Measurements from ENCODE around the gene AKT1S1. TPM values are rescaled to one million over a fixed set of nuclear protein-coding genes. Genes with fewer than 3 reads are reported as not detected.
A peak's percentile ranks its signal among the peaks of the same experiment; 100 is the strongest.

Gene AKT1S1
- total and polyA plus RNA-seq, 2 of the 13 experiments (the other 11 are each of a cell fraction or from before 2014, with no cell fraction given) = 13.5 to 27.8 TPM

GRCh38 chr19:49847731-49848696 is 29.1 kb downstream of the AKT1S1 start:
- ChIA-PET POLR2A (interaction anchor here (1.4 kb wide), 1 partner anchor 21 kb away, joined by 5 read pairs; no protein-coding TSS in a partner anchor), CTCF (ENCODE audit: low intra/inter-chr PET ratio, low total read pairs) (no interaction called here)
- peaks cover 32% of the 10 kb centered on the region for H3K4me1 ChIP-seq (ENCODE audit: insufficient read depth, low read length)
- in situ Hi-C loops (cut with HindIII; ENCODE audit: extremely low pct_ligation_motif_present, low pct_unique_long_range_greater_than_20kb) = no loop called here
- no peak overlapping the region for H2AFZ ChIP-seq (ENCODE audit: low read length)
- no TSS peak for BruUV-seq (replicated peaks)
- no peaks in the 10 kb centered on the region for H3K36me3 ChIP-seq (replicated peaks in 1 of 2; ENCODE audit: control insufficient read depth in 1 of 2, insufficient read depth in 2 of 2, low read length in 2 of 2)
- peaks cover 12% of the 10 kb centered on the region for H4K20me1 ChIP-seq (ENCODE audit: insufficient read depth, low read length)
- H3K4me3 ChIP-seq (replicated peaks in 1 of 3; ENCODE audit: insufficient read depth in 1 of 3, low read depth in 2 of 3, low read length in 3 of 3) = no peak overlapping the region
- TF ChIP-seq ZNF879 (CRISPR knock-in tag; IDR thresholded peaks at IDR 0.05) = no peak
- peak; percentile 38; the same call in 1 of the 2 replicates for TF ChIP-seq USF2 (IDR thresholded peaks at IDR 0.05; ENCODE audit: low read depth, low read length)
- TF ChIP-seq USF2 (CRISPR knock-in tag; IDR thresholded peaks at IDR 0.05; ENCODE audit: borderline replicate concordance) = no peak
- TF ChIP-seq MNT (IDR thresholded peaks at IDR 0.05) = peak; percentile 48
- H3K9ac ChIP-seq (ENCODE audit: insufficient read depth, low read depth, low read length) = no peak overlapping the region
- ATAC-seq = no peak
- no peak for FAIRE-seq
- DNase-seq (ENCODE audit: low spot score) = no peak
- H3K4me2 ChIP-seq (ENCODE audit: low read depth, low read length) = no peak overlapping the region
- no peaks in the 10 kb centered on the region; a peak in 1 of 5 replicates for H3K27me3 ChIP-seq (ENCODE audit: control insufficient read depth in 1 of 2, insufficient read depth in 2 of 2, low read length in 2 of 2)
- peaks cover 13% of the 10 kb centered on the region for H3K79me2 ChIP-seq (ENCODE audit: insufficient read depth, low read length)
- intact Hi-C loops (cut with micrococcal nuclease; ENCODE audit: unreplicated experiment) = no loop called here
- H3K27ac ChIP-seq (ENCODE audit: extremely low read length, insufficient read depth, low read length) = no peak overlapping the region
- 89% methylated on average over 10 of the region's 10 CpGs for WGBS (ENCODE audit: low lambda C conversion rate)
- no peaks in the 10 kb centered on the region for H3K9me3 ChIP-seq (ENCODE audit: low read length)
